RPMI7951 (cell line): ENCODE data around the gene PTGR3. TPM values are rescaled to one million over a fixed set of nuclear protein-coding genes. Genes with fewer than 3 reads are reported as not detected.

ENCODE experiments used
- DNase-seq: peaks from one replicate; pipeline ENCODE4 v3.0.0-alpha.2; 2012; ENCODE audit warnings: low read depth
- total RNA-seq: library from RNA; depleted of rRNA; stranded (reverse); fragments of >200 nt; shearing (Covaris generic); gene quantifications from 2 replicates; pipeline ENCODE4 v1.2.3, GENCODE V29; 2014

Gene PTGR3
- total RNA-seq, 1 experiment from 2014 or later, result 10.0 TPM

DNA sequence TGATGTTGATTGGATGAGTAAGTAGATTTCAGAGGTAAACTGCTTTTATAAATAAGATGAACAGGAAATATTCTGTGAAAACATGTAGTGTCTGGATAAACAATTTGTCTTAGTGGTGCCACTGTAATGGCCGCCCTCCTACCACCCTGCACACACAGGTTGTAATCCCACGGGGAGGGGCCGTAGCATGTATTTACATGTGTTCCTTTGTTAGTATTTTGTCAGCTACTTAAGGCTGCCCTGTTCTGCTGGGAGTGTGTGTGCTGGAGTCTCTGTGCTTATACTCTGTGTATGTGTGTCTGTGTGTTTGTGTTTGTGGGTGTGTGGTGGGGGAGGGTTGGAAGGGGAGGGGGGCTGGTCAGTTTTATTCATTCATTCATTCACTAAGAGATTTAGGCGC lies 6.7 kb upstream of the PTGR3 start:
- DNase-seq, result no peak

DNA sequence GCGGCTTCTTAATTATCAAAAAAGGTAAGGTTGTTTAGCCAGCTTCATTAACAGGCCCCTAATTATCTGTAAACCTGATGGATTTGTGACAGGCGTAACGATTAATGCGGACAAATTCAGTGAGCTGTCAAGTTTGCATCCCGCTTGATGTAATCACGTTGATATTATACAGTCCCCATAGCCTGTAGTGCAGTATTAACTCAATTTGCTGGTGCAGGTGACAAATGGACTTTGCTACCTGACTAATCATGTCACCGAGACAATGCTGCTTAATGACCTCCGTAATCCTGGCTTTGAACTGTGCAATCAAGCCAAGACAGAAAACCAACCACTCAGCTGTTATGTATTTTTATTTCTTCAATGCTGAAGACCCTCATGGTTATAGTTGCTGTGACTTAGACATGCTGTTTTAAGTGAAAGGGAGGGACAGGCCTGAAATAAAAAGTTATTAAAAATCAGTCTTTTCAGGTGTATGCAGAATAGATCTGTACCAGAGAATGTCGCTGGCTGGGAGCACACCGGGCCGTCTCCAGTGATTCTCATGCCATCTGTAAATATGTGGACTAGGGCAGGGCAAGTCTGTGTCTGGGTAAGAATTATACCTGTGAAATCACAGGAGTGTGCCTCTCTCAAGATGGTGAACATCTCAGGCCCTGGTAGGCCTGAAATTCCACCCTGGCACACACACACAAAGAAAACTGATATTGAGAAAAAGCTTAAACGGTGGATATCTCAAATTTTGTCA lies 6.0 kb upstream of the PTGR3 start:
- no peak for DNase-seq

GRCh38 chr18:75214332-75214690 lies 5.4 kb upstream of the PTGR3 start:
- DNase-seq, result no peak

GRCh38 chr18:75213611-75214331 lies 4.8 kb upstream of the PTGR3 start:
- peak; percentile 46 for DNase-seq

- DNase-seq, result no peak
Measured at GRCh38 chr18:75212751-75213090, 3.8 kb upstream of the PTGR3 start.

DNA sequence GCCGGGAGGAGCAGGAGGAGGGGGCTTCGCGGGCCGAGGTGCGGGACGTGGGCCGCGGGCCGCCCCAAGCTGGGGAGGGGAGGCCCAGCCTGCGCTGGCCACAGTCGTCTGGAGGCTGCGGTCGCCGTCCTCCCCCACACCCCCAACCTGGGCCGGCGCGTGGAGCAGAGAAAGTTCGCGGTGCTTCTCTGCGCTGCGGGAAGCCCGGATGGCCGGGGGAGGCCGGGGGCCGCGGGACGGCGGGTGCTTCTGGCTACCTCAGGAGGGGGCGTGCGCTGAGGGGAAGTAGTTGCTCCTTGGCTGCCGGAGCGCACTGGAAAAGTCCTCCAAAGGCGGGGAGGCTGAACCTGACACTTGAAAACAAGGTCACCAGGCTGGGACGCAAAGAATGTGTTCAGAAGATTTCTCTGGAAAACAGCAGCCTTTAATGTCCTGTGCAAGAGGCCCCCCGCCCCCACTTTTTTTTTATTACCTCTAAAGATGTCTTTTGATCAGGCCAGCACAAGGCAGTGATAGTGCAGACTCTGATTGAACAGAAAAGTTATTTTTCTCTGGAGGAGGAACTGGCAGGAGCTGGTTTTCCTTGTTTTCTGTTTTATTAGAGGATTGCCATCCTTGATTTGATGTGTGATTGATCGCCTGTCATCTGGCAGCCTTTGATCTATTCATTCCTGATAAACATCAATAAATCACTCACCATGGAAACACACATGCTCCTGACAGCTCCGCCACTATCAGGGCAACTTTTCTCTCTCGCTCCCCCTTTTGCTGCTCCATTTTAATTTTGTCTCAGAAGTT lies 3.2 kb upstream of the PTGR3 start:
- DNase-seq, result peak; percentile 28

DNA sequence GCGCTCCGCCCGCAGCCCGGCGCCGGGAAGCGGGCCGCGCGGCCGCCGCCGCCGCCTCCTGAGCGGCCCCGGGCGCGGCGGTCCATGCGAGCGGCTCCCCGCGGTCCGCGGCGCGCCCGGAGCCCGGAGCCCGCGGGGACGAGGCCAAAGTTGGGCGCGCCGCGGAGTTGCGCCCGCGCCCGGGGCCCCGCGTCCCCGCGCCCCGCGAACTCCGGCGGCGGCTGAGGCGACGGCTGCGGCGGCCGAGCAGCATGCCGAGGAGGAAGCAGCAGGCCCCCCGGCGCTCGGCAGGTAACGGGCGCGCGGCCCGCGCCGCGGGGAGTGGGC lies 2.6 kb upstream of the PTGR3 start:
- no peak for DNase-seq

DNA sequence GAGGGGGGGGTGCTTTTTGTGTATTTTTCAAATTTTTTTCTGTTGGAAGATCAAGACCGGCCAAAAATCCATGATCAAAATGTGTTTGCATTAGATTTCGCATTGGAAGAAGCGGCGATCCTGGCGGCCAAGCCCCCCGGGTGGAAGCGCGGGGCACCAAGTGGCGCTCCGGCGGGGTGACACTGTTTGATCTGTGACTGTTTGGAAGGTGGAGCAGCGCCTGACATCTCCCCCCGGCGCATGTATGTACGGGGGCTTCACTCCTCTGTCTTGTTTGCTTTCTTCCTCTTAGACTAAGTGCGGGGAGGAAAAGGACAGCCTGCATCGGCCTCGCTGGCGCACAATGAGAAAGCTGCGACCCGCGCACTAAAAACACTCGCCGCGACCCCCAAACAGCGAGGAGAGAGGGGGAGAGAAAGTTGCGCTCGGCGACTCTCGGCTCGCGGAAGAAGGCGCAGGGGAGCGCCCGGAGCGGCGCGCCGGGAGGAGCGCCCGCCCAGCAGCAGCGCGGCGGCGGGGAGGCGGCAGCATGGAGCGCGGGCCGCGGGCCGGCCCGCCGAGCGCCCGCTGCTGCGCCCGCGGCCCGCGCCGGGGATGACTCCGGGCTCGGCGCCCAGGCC lies 2.2 kb upstream of the PTGR3 start:
- DNase-seq, result peak; percentile 12

DNA sequence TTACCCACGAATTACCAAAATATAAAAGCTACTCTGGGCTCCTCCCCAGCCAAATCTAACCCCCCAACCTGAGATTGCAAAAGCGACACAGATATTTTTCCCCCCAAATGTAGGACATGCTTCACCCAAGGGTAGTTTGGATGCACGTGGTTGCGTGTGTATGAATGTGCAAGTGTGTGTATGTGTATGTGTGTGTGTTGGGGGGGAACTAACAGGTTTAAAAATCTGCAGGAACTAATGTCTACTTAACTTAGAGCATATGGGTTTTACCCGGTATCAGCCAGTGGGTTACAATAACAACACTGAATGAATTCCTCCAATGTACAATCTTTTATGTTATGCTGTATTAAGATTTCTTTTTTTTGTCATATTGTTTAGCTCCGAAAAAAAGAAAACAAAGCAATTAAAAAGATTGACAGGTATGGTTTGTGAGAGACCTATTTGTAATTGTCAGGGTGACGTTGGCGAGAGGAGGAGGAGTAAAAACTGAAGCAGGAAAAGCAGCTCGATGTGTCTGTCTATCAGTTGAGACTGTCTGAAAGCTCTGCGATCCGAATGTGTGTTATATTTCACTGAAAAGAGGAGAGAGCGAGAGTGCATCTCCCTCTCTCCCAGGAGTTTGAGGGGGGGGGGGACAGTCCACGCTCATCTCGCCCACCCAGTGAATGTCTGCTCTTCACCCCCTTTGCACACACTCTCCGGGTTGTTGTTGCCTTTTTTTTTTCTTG lies 1.5 kb upstream of the PTGR3 start, which contains the start of gene TSHZ1:
TSHZ1 (plus strand) TSS at position 524 of the 728 bp plus-strand sequence. CDS start 1,080 bp downstream, outside the sequence.
- peak; percentile 82 for DNase-seq

- no peak for DNase-seq
Measured at GRCh38 chr18:75209951-75210258, 966 bp upstream of the PTGR3 start.

- DNase-seq, result no peak
Measured at GRCh38 chr18:75208836-75209128, 157 bp downstream of the PTGR3 start.

- peak; percentile 50 for DNase-seq
Measured at GRCh38 chr18:75208155-75208835, 644 bp downstream of the PTGR3 start.

- peak; percentile 36 for DNase-seq
Measured at GRCh38 chr18:75207310-75208154, 1.4 kb downstream of the PTGR3 start.

DNA sequence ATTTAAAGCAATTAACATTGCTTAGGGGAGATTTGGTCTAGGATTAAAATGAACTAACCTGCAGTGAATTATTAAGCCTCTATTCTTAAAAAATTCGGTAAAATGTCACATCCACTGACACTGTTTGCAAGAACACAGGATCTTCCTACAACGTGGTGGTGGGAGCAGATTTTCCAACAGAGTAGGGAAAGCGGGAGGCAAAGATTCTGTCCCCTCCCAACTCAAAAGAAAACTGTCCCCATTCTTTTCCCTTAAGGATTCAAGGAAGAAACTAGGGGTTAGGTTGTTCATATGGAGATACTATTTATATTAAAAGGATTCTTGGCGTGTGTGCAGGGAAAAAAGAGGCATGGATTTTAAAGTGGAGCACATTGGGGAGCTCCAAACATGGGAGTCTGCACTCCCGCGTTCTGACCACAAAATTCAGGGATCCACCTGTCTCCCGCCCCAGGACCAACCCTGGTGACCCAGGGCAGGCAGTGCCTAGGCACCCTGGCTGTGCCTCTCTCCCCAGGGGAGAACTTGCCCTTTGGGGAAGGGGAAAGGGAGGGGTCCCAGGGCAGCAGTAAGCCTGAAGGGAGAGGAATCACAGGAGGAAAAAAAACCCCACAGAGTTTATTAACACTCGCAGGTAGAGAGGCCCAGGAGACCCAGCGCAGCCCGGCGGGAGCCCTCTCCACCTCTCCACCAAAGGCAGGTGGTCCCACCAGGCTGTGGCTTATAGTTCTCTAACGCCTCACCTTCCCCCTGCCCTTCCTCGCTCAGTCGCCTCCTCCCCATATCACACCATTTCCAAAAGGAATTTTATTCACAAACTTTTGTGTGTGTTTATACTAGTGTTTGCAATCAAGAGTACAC lies 2.3 kb downstream of the PTGR3 start:
- no peak for DNase-seq

- DNase-seq, result no peak
Measured at GRCh38 chr18:75205514-75206132, 3.3 kb downstream of the PTGR3 start.

- DNase-seq, result no peak
Measured at GRCh38 chr18:75204732-75205513, 4.0 kb downstream of the PTGR3 start.

- peak; percentile 39 for DNase-seq
Measured at GRCh38 chr18:75204269-75204731, 4.6 kb downstream of the PTGR3 start.
